Keratinocyte (primary cell): Measurements from ENCODE around the gene SPAG16. TPM values are rescaled to one million over a fixed set of nuclear protein-coding genes. Genes with fewer than 3 reads are reported as not detected.

Experiments used
- DNase-seq: peaks from one replicate; pipeline ENCODE4 v3.0.0-alpha.2; 2011; ENCODE audit warnings: low read depth, missing footprints, low spot score
- FAIRE-seq: peaks from 2 replicates; lab custom pipeline; 2011; peaks lifted over from hg19 to GRCh38; lab: Jason Lieb, UNC
- H2AFZ ChIP-seq: 2 replicates; pipeline ENCODE4 v1.6.0; 2012; ENCODE audit warnings: low read length, control low read depth, inconsistent platforms; ENCODE audit not compliant: control insufficient read depth
- H3K27ac ChIP-seq: 2 replicates; pipeline ENCODE4 v1.5.1; 2011; ENCODE audit warnings: low read length; ENCODE audit not compliant: control insufficient read depth, insufficient read depth
- H3K27me3 ChIP-seq: 3 replicates; pipeline ENCODE4 v1.6.0; 2011; ENCODE audit warnings: low read length; ENCODE audit not compliant: control insufficient read depth, insufficient read depth; ENCODE audit errors: extremely low read depth
- H3K36me3 ChIP-seq, 2 experiments: 2 replicates in 1 of 2; 3 replicates in 1 of 2; pipeline ENCODE4 v1.5.1; 2011; ENCODE audit warnings: low read length in 2 of 2, mild to moderate bottlenecking in 1 of 2; ENCODE audit not compliant: control insufficient read depth in 2 of 2, insufficient read depth in 2 of 2; ENCODE audit errors: extremely low read depth in 1 of 2
- H3K4me1 ChIP-seq: 3 replicates; pipeline ENCODE4 v1.5.1; 2011; ENCODE audit warnings: low read length; ENCODE audit not compliant: control insufficient read depth, insufficient read depth; ENCODE audit errors: extremely low read depth
- H3K4me2 ChIP-seq: 3 replicates; pipeline ENCODE4 v1.6.0; 2011; ENCODE audit warnings: low read depth, low read length; ENCODE audit not compliant: control insufficient read depth, insufficient read depth; ENCODE audit errors: extremely low read depth
- H3K4me3 ChIP-seq, 3 experiments: fragments of 200-600 bp in 1 of 3; sonication (generic) in 1 of 3; 2 replicates in 2 of 3; 3 replicates in 1 of 3; pipeline ENCODE4 v1.5.1; 2011 to 2016; ENCODE audit warnings: low read length in 3 of 3, mild to moderate bottlenecking in 3 of 3, control low read depth in 2 of 3, inconsistent platforms in 1 of 3, low read depth in 1 of 3, mixed read lengths in 1 of 3, mixed run types in 1 of 3, moderate library complexity in 1 of 3; ENCODE audit not compliant: control insufficient read depth in 2 of 3, insufficient read depth in 2 of 3; ENCODE audit errors: extremely low read depth in 1 of 3
- H3K79me2 ChIP-seq: 2 replicates; pipeline ENCODE4 v1.6.0; 2012; ENCODE audit warnings: low read length; ENCODE audit not compliant: control insufficient read depth, insufficient read depth
- H3K9ac ChIP-seq: 3 replicates; pipeline ENCODE4 v1.6.0; 2011; ENCODE audit warnings: low read length; ENCODE audit not compliant: control insufficient read depth, insufficient read depth; ENCODE audit errors: extremely low read depth
- H3K9me1 ChIP-seq: 3 replicates; pipeline ENCODE4 v1.6.0; 2011; ENCODE audit warnings: low read length; ENCODE audit not compliant: control insufficient read depth, insufficient read depth; ENCODE audit errors: extremely low read depth
- H3K9me3 ChIP-seq: 2 replicates; pipeline ENCODE4 v1.5.1; 2012; ENCODE audit warnings: low read depth, low read length; ENCODE audit not compliant: control insufficient read depth
- H4K20me1 ChIP-seq: 3 replicates; pipeline ENCODE4 v1.6.0; 2011; ENCODE audit warnings: low read length; ENCODE audit not compliant: control insufficient read depth, insufficient read depth; ENCODE audit errors: extremely low read depth
- CTCF ChIP-seq, 3 experiments: IDR thresholded peaks in 1 of 3; conservative IDR thresholded peaks in 1 of 3; optimal IDR thresholded peaks in 1 of 3; 2 replicates in 2 of 3; 3 replicates in 1 of 3; pipeline versions ENCODE3 to v1.5.1; 2011; ENCODE audit warnings: low read length in 3 of 3, mild to moderate bottlenecking in 3 of 3, moderate library complexity in 2 of 3, control low read depth in 1 of 3, inconsistent platforms in 1 of 3; ENCODE audit not compliant: insufficient read depth in 2 of 3; ENCODE audit errors: extremely low read depth in 1 of 3
- EZH2 ChIP-seq: IDR thresholded peaks from one replicate; pipeline ENCODE4 v1.6.1; 2012; ENCODE audit warnings: inconsistent platforms, mild to moderate bottlenecking, low read length, moderate library complexity
- dilution Hi-C: fragments of 300-500 bp; cut with MboI; formaldehyde crosslinking; loops from one replicate; pipeline ENCODE4 v1.7.0; 2020; ENCODE audit warnings: low sequenced_read_pairs; ENCODE audit not compliant: extremely low pct_ligation_motif_present
- polyA plus RNA-seq, 5 experiments: library from polyadenylated mRNA; depleted of rRNA in 3 of 5; stranded (reverse) in 3 of 5; stranded (forward) in 1 of 5; unstranded in 1 of 5; fragments of >200 nt; gene quantifications; 1 replicate in 1 of 5; 2 replicates in 3 of 5; 3 replicates in 1 of 5; pipeline versions ENCODE4 v1.2.1 to v1.2.3, GENCODE V29; 2011 to 2012; ENCODE audit warnings: missing spikeins in 2 of 5, low read depth in 1 of 5, low replicate concordance in 1 of 5

Gene SPAG16
- polyA plus RNA-seq, 1 donor (not counting 4 experiments of a cell fraction or from before 2014, with no cell fraction given) = 19.6 TPM

- Histone ChIP-seq H3K79me2 (no peaks in the 10 kb centered on the region), H3K9me3 (no peaks in the 10 kb centered on the region), H3K9me1 (no peaks in the 10 kb centered on the region), H2AFZ (no peak overlapping the region), H3K9ac (no peak overlapping the region), H3K4me2 (no peak overlapping the region), H3K4me1 (no peaks in the 10 kb centered on the region), H3K27me3 (no peaks in the 10 kb centered on the region), H3K36me3 (no peaks in the 10 kb centered on the region), H3K27ac (no peak overlapping the region), H3K4me3 (no peak overlapping the region), H4K20me1 (no peaks in the 10 kb centered on the region)
- TF ChIP-seq CTCF (optimal IDR thresholded peaks at IDR 0.05 in 1 of 3, IDR thresholded peaks at IDR 0.05 in 1 of 3, conservative IDR thresholded peaks at IDR 0.05 in 1 of 3; ENCODE audit: extremely low read depth in 1 of 3, insufficient read depth in 2 of 3, low read length in 3 of 3) = no peak
- no peak for TF ChIP-seq EZH2
- DNase-seq (no peak), FAIRE-seq (no peak)
- dilution Hi-C loops = no loop called here
Measured at GRCh38 chr2:213861638-213862037, 577.4 kb downstream of the SPAG16 start.

- TF ChIP-seq CTCF (optimal IDR thresholded peaks at IDR 0.05 in 1 of 3, IDR thresholded peaks at IDR 0.05 in 1 of 3, conservative IDR thresholded peaks at IDR 0.05 in 1 of 3; ENCODE audit: extremely low read depth in 1 of 3, insufficient read depth in 2 of 3, low read length in 3 of 3) = no peak
- no peak for TF ChIP-seq EZH2
- Histone ChIP-seq H3K9me1 (no peaks in the 10 kb centered on the region), H3K79me2 (no peaks in the 10 kb centered on the region), H3K4me1 (no peaks in the 10 kb centered on the region), H4K20me1 (no peaks in the 10 kb centered on the region), H2AFZ (no peak overlapping the region), H3K9ac (no peak overlapping the region), H3K27me3 (no peaks in the 10 kb centered on the region), H3K4me2 (no peak overlapping the region), H3K36me3 (no peaks in the 10 kb centered on the region), H3K27ac (no peak overlapping the region), H3K4me3 (no peak overlapping the region), H3K9me3 (no peaks in the 10 kb centered on the region)
- FAIRE-seq (no peak), DNase-seq (no peak)
- dilution Hi-C loops = no loop called here
Measured at GRCh38 chr2:213862407-213863076, 578.3 kb downstream of the SPAG16 start.
